ENCODE measurements around the gene ZNF578.

DNA sequence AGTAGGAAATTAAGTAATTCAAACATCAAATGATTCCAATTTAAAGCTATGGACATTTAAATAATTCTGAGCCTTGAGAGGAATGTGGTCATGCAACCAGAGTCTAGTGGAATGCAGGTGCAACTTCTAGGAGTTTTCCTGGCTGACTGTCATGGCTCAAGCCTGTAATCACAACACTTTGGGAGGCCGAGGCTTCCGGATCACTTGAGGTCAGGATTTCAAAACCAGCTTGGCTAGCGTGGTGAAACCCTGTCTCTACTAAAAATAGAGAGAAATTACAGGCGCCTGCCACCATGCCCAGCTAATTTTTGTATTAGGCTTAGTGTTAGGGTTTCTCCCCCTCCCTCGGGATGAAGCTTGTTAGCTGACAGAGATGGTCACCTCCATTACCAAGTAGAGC, 80.5 kb downstream of the ZNF578 start:
- TF ChIP-seq GATA2 (IDR thresholded peaks at IDR 0.05; ENCODE audit: low read depth, low read length), result no peak
- TF ChIP-seq GATA3 (IDR thresholded peaks at IDR 0.05; ENCODE audit: low read depth, low read length), result no peak

All from SH-SY5Y (cell line).